ENCODE data around the gene CDX2.

DNA sequence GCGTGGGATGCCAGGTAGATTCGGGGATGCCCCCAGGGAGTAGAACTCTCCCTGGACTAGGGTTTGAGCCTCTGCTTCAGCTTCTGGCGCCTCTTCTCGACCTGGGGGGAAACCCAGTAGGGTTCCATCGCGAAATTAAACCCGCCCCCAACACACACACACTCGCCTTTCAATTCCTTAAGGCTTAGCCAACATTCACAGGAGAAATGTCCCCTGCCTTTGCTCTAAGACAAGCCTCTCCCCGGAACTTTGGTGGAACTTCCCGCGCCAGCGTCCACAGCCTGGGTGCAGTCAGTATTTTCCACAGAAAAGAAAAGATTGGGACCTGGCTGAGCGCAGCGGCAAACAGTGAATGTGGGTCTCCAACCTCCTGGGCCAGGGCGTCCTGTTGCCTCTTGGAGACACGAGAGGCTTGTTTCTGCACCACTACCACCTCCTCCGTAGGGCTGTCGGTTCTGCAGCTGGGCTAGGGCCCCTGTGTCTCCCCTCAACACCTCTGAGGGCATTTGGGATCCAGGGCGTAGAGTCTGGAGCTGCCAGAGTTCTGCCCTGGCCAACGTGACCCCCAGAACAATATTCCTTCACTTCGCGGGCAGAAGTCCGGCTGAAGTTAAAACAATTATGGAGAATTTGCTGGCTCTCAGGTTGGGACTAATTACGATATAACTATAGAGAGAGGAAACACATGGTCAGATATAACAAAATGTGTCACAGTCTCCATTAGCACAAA is 46.1 kb downstream of the CDX2 start:
- TF ChIP-seq, protein P1, sequence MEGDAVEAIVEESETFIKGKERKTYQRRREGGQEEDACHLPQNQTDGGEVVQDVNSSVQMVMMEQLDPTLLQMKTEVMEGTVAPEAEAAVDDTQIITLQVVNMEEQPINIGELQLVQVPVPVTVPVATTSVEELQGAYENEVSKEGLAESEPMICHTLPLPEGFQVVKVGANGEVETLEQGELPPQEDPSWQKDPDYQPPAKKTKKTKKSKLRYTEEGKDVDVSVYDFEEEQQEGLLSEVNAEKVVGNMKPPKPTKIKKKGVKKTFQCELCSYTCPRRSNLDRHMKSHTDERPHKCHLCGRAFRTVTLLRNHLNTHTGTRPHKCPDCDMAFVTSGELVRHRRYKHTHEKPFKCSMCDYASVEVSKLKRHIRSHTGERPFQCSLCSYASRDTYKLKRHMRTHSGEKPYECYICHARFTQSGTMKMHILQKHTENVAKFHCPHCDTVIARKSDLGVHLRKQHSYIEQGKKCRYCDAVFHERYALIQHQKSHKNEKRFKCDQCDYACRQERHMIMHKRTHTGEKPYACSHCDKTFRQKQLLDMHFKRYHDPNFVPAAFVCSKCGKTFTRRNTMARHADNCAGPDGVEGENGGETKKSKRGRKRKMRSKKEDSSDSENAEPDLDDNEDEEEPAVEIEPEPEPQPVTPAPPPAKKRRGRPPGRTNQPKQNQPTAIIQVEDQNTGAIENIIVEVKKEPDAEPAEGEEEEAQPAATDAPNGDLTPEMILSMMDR (IDR thresholded peaks at IDR 0.05 in 4 of 5, conservative IDR thresholded peaks at IDR 0.05 in 1 of 5), result no peak
- no peak for TF ChIP-seq POLR2A (IDR thresholded peaks at IDR 0.05)
